Stomach (tissue), 4 donors: Measurements from ENCODE around the gene SHF.

ENCODE experiments used
- POLR2A ChIP-seq, 4 donors: fragments of 450-650 bp; IDR thresholded peaks; one replicate each; pipeline ENCODE4 v1.6.1; 2016; ENCODE audit warnings: antibody characterized with exemption in 4 of 4, control low read depth in 2 of 4, mild to moderate bottlenecking in 1 of 4, moderate library complexity in 1 of 4
- POLR2AphosphoS5 ChIP-seq, 3 donors: sonication (generic); formaldehyde crosslinking; IDR thresholded peaks; one replicate each; pipeline ENCODE4 v1.6.1; 2016; ENCODE audit warnings: antibody characterized with exemption in 3 of 3
- TF ChIP-seq, protein P1 (sequence below), 7 experiments: fragments of 450-650 bp in 4 of 7; fragments of 200-600 bp in 3 of 7; sonication (generic) in 3 of 7; IDR thresholded peaks; one replicate each; pipeline ENCODE4 v1.5.1; 2016 to 2019; ENCODE audit warnings: antibody characterized with exemption in 7 of 7, control low read depth in 2 of 7, mild to moderate bottlenecking in 1 of 7

DNA sequence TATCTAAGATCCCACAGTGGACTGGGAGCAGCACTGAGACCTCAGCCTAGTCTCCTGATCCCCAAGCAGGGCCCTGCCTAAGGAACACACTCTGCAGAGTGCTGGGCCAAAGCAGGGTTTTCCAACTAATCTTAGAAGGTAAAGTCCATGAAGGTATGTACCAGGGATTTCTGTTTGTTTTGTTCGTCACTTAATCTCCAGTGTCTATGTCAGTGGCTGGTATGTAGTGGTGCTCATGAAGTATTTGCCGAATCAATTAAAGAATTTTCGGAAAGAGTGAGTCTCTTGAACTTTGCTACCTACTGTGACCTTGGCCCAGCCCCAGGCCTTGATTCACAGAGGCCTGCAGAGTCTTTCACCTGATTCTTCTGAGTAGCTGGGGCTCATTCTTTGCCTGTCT lies 56.3 kb downstream of the SHF start:
- no peak for TF ChIP-seq POLR2A (IDR thresholded peaks at IDR 0.05)
- TF ChIP-seq POLR2AphosphoS5 (IDR thresholded peaks at IDR 0.05): no peak
- TF ChIP-seq, protein P1, sequence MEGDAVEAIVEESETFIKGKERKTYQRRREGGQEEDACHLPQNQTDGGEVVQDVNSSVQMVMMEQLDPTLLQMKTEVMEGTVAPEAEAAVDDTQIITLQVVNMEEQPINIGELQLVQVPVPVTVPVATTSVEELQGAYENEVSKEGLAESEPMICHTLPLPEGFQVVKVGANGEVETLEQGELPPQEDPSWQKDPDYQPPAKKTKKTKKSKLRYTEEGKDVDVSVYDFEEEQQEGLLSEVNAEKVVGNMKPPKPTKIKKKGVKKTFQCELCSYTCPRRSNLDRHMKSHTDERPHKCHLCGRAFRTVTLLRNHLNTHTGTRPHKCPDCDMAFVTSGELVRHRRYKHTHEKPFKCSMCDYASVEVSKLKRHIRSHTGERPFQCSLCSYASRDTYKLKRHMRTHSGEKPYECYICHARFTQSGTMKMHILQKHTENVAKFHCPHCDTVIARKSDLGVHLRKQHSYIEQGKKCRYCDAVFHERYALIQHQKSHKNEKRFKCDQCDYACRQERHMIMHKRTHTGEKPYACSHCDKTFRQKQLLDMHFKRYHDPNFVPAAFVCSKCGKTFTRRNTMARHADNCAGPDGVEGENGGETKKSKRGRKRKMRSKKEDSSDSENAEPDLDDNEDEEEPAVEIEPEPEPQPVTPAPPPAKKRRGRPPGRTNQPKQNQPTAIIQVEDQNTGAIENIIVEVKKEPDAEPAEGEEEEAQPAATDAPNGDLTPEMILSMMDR (IDR thresholded peaks at IDR 0.05): no peak
